Adrenal gland (tissue), 5 donors: ENCODE data around the gene PAX5.

Experiments used
- CTCF ChIP-seq, 6 experiments: fragments of 450-650 bp in 4 of 6; fragments of 200-600 bp in 2 of 6; sonication (generic) in 1 of 6; IDR thresholded peaks; 1 replicate in 5 of 6; 2 replicates in 1 of 6; pipeline versions ENCODE4 v1.5.1 to v1.8.0; 2016 to 2021; ENCODE audit warnings: antibody characterized with exemption in 6 of 6, mild to moderate bottlenecking in 2 of 6, moderate library complexity in 1 of 6
- POLR2A ChIP-seq, 2 donors: fragments of 450-650 bp; IDR thresholded peaks; one replicate each; pipeline ENCODE4 v1.6.1; 2017; ENCODE audit warnings: antibody characterized with exemption in 2 of 2, mild to moderate bottlenecking in 2 of 2, moderate library complexity in 1 of 2
- donor health status: DM: no; HTN: no; CAD: no.

- TF ChIP-seq CTCF (IDR thresholded peaks at IDR 0.05) = no peak
- TF ChIP-seq POLR2A (IDR thresholded peaks at IDR 0.05) = no peak
Observed at GRCh38 chr9:36961051-36961450, 73.0 kb downstream of the PAX5 start.
